ENCODE data around the gene RAMAC. TPM values are rescaled to one million over a fixed set of nuclear protein-coding genes. Genes with fewer than 3 reads are reported as not detected.

RAMAC gene
- total and polyA plus RNA-seq, 9 donors: 17.2 to 25.1 (median 21.2) TPM

DNA sequence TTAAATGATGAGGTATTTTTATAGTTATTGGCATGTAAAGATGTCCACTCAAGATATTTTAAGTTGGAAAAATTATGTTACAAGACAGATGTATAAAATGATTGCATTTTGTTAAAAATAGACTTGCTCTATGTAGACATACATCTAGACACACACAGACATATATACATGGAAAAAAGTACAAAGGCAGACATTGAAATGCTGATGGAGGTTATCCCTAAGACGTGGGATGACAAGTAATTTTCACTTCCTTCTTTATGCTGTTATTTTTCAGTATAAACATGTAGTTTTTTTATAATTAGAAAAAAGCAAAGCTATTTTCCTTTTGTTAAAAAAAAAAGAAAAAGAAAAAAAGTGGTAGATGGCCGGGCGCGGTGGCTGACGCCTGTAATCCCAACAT, 40.7 kb upstream of the RAMAC start:
- intact Hi-C loops (cut with DNase I): no loop called here
- DNase-seq: no peak
- WGBS, 3 donors: 76 to 92% (median 91%) methylated on average over 5 of the region's 5 CpGs
- TF ChIP-seq, protein P1, sequence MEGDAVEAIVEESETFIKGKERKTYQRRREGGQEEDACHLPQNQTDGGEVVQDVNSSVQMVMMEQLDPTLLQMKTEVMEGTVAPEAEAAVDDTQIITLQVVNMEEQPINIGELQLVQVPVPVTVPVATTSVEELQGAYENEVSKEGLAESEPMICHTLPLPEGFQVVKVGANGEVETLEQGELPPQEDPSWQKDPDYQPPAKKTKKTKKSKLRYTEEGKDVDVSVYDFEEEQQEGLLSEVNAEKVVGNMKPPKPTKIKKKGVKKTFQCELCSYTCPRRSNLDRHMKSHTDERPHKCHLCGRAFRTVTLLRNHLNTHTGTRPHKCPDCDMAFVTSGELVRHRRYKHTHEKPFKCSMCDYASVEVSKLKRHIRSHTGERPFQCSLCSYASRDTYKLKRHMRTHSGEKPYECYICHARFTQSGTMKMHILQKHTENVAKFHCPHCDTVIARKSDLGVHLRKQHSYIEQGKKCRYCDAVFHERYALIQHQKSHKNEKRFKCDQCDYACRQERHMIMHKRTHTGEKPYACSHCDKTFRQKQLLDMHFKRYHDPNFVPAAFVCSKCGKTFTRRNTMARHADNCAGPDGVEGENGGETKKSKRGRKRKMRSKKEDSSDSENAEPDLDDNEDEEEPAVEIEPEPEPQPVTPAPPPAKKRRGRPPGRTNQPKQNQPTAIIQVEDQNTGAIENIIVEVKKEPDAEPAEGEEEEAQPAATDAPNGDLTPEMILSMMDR (IDR thresholded peaks at IDR 0.05): no peak
- no peak for TF ChIP-seq POLR2A (IDR thresholded peaks at IDR 0.05)
- no peak for TF ChIP-seq EP300 (IDR thresholded peaks at IDR 0.05)
- Histone ChIP-seq H3K4me3 (no peak overlapping the region), H3K36me3 (no peaks in the 10 kb centered on the region), H3K9me3 (no peaks in the 10 kb centered on the region), H3K4me1 (ENCODE audit: insufficient read depth) (no peaks in the 10 kb centered on the region), H3K27me3 (no peaks in the 10 kb centered on the region), H3K27ac (no peak overlapping the region)

DNA sequence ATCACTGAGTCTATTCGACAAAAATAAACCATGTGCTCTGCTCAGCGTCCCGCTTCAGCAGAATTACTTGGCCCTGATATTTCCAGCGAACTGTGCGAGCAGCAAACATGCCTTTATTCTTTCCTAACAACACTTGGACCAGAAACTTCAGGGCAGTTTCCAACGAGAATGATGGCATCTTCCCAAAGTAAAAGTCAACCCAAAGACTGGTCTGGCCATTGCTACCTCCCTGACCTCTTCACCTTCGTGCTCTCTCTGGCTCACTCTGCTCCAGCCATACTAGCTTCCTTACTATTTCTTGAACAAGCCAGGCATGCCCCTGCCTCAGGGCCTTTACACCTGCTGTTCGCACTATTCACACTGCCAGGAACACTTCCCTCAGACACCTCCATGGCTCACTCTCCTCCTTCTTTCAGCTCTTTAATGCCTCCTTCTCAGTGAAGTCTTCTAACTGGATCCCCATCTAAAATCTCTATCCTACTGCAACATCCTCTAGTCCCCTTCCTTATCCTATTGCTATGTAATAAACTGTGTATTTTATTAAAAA, 39.8 kb upstream of the RAMAC start:
- Histone ChIP-seq H3K27me3 (no peaks in the 10 kb centered on the region), H3K36me3 (no peaks in the 10 kb centered on the region), H3K4me3 (no peak overlapping the region), H3K9me3 (no peaks in the 10 kb centered on the region), H3K4me1 (ENCODE audit: insufficient read depth) (no peaks in the 10 kb centered on the region), H3K27ac (no peak overlapping the region)
- intact Hi-C loops (cut with DNase I): no loop called here
- no peak for DNase-seq
- 88 to 89% (median 89%) methylated on average over 8 of the region's 8 CpGs for WGBS, 3 donors
- no peak for TF ChIP-seq EP300 (IDR thresholded peaks at IDR 0.05)
- TF ChIP-seq, protein P1 (IDR thresholded peaks at IDR 0.05): no peak
- no peak for TF ChIP-seq POLR2A (IDR thresholded peaks at IDR 0.05)

- DNase-seq: no peak
- Histone ChIP-seq H3K27ac (no peak overlapping the region), H3K27me3 (no peaks in the 10 kb centered on the region), H3K36me3 (no peaks in the 10 kb centered on the region), H3K9me3 (no peaks in the 10 kb centered on the region), H3K4me3 (no peak overlapping the region), H3K4me1 (ENCODE audit: insufficient read depth) (no peaks in the 10 kb centered on the region)
- WGBS, 3 donors: 72 to 86% (median 82%) methylated on average over 5 of the region's 5 CpGs
- TF ChIP-seq, protein P1 (IDR thresholded peaks at IDR 0.05): no peak
- TF ChIP-seq EP300 (IDR thresholded peaks at IDR 0.05) (no peak), POLR2A (IDR thresholded peaks at IDR 0.05) (no peak)
- intact Hi-C loops (cut with DNase I): no loop called here
Measured at GRCh38 chr15:82950295-82950694, 35.7 kb upstream of the RAMAC start.

DNA sequence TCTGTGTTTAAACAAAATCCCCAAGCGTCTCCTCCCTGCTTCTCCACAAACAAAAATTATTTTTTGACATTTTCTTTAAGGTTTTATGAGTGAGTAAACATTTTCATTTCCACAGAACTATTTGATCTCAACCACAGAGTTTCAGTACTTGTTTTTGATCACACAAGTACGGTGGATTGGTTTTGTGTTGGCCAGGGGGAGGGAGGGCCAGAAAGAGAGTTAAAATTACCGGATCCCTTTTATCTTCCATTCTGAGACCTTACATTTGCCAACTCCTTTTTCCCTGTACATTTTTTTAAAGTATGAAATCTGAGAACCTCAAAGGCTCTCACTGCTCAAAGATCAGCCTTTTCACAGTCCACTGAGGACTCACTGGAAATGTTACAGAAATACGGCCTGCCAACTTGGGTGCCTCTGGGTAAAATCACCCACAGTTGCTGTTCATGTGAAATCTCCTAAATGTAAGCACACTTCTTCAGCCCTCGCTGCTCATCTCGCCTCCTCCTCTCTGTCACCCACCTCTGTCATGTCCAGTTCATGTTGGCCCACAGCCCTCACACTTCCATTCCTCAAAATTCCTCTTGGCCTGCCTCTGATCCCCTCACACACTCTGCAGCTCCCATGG, 35.2 kb upstream of the RAMAC start:
- H3K27ac ChIP-seq: no peak overlapping the region
- no peaks in the 10 kb centered on the region for H3K9me3 ChIP-seq
- WGBS, 3 donors: 58 to 62% (median 62%) methylated on average over 6 of the region's 6 CpGs
- no peak overlapping the region for H3K4me3 ChIP-seq
- intact Hi-C loops (cut with DNase I): no loop called here
- H3K4me1 ChIP-seq (ENCODE audit: insufficient read depth): no peaks in the 10 kb centered on the region
- no peaks in the 10 kb centered on the region for H3K36me3 ChIP-seq
- no peaks in the 10 kb centered on the region for H3K27me3 ChIP-seq
- TF ChIP-seq EP300 (IDR thresholded peaks at IDR 0.05) (no peak), POLR2A (IDR thresholded peaks at IDR 0.05) (no peak)
- TF ChIP-seq, protein P1 (IDR thresholded peaks at IDR 0.05): no peak
- DNase-seq: no peak
